Activated CD4-positive, alpha-beta T cell treated with anti-CD3 and anti-CD28 coated beads for 36 hours (primary cell): Measurements from ENCODE around the gene DUSP3. TPM values are rescaled to one million over a fixed set of nuclear protein-coding genes. Genes with fewer than 3 reads are reported as not detected.

ENCODE experiments used
- ATAC-seq: fragments of 200-7000 bp; cut with Tn5 transposase; one replicate; pipeline ENCODE4 v1.10.0; 2021; ENCODE audit warnings: mild to moderate bottlenecking, moderate library complexity
- CTCF ChIA-PET: fragments of 350-600 bp; sonication (Branson Sonifier 250); formaldehyde crosslinking; loops from one replicate; lab custom pipeline; 2021; ENCODE audit warnings: antibody characterized with exemption; lab: Charles Lee
- POLR2A ChIA-PET: fragments of 350-600 bp; sonication (Branson Sonifier 250); formaldehyde crosslinking; loops from one replicate; lab custom pipeline; 2021; ENCODE audit warnings: antibody characterized with exemption, inconsistent platforms; lab: Charles Lee
- DNase-seq: peaks from one replicate; pipeline ENCODE4 v3.0.0-alpha.2; 2020
- H3K27ac Mint-ChIP-seq: one replicate; pipeline ENCODE4 v1.8.0; 2021; ENCODE audit warnings: mixed read lengths
- H3K27me3 Mint-ChIP-seq: one replicate; pipeline ENCODE4 v1.8.0; 2021; ENCODE audit warnings: mixed read lengths
- H3K36me3 Mint-ChIP-seq: one replicate; pipeline ENCODE4 v1.8.0; 2021; ENCODE audit warnings: low read depth, mixed read lengths
- H3K4me1 Mint-ChIP-seq: one replicate; pipeline ENCODE4 v1.8.0; 2021; ENCODE audit warnings: mixed read lengths
- H3K4me3 Mint-ChIP-seq: one replicate; pipeline ENCODE4 v1.8.0; 2021; ENCODE audit warnings: mild to moderate bottlenecking, moderate library complexity, mixed read lengths
- H3K9me3 Mint-ChIP-seq: one replicate; pipeline ENCODE4 v1.8.0; 2021; ENCODE audit warnings: low read depth, mixed read lengths
- intact Hi-C, 2 experiments: fragments of 100-400 bp; cut with DNase I in 1 of 2; cut with micrococcal nuclease in 1 of 2; formaldehyde crosslinking; loops; one replicate each; pipeline versions ENCODE4 v1.14.2 to v1.15.1; 2022 to 2024; cut with DNase I, micrococcal nuclease
- total RNA-seq, 2 experiments: library from RNA; stranded (reverse); gene quantifications; one replicate each; pipeline ENCODE4 v1.2.3, GENCODE V29; 2021

Gene DUSP3
- total RNA-seq, 2 experiments from 2014 or later: 23.4 to 24.8 TPM

DNA sequence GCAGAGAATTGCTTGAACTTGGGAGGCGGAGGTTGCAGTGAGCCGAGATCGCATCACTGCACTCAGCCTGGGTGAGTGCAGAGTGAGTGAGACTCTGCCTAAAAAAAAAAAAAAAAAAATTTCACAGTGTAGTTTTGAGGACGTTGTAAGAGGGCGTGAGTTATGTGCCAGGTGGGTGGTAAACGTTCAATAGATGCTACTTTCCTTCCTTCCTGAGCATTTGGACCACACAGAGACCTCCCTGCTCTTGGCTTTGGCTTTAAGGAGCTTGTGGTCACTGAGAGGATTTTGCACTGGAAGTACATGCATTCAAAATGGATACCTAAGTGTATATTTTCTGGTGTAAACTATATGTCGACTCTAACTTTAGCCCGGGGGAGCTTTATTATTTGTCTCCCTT is 50.7 kb downstream of the DUSP3 start:
- POLR2A ChIA-PET: no interaction called here
- Mint-ChIP-seq H3K4me3 (no peak overlapping the region), H3K27me3 (no peaks in the 10 kb centered on the region), H3K27ac (no peak overlapping the region), H3K9me3 (no peaks in the 10 kb centered on the region), H3K4me1 (no peaks in the 10 kb centered on the region), H3K36me3 (no peaks in the 10 kb centered on the region)
- CTCF ChIA-PET: interaction anchor here (2.4 kb wide), 1 partner anchor 32 kb away, joined by 9 read pairs; no protein-coding TSS in a partner anchor
- ATAC-seq (no peak), DNase-seq (no peak)
- intact Hi-C loops: no loop called here

DNA sequence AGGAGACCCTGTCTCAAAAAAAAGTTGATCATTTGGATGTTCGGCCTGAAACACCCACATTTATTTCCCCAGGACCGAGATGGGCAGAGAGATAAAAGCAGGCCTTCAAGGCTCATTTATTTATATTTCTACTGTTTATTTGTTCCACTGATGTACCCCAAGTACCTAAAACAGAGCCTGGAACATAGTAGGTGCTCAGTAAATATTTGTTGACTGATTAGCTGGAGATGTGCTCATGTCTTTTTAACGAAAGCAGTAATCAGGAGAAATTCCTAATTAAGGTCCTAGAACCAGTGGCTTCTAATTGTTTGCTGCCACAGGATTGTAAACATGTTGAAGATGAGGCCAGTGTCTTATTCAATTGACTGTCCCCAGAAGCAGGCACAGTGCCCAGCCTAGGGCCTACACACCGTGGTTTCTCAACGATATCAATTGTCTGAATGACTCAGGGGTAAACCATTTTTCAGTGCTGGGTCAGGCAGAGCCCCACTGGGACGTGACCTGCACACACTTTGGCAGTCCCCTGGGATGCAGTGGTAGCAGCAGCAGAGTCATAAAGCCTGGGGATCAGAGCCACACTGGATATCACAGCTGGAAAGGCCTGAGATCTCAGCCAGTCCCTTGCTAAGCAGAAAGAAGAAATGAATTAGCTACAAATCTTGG is 54.9 kb downstream of the DUSP3 start:
- Mint-ChIP-seq H3K27me3 (no peaks in the 10 kb centered on the region), H3K4me1 (peaks cover 12% of the 10 kb centered on the region), H3K36me3 (no peaks in the 10 kb centered on the region), H3K27ac (no peak overlapping the region), H3K4me3 (no peak overlapping the region), H3K9me3 (no peaks in the 10 kb centered on the region)
- ATAC-seq (no peak), DNase-seq (no peak)
- ChIA-PET CTCF (interaction anchor here (0.6 to 1.3 kb wide), 3 partner anchors 9 to 43 kb away, joined by 3 to 11 read pairs (median 6); no protein-coding TSS in a partner anchor), POLR2A (no interaction called here)
- intact Hi-C loops: no loop called here

DNA sequence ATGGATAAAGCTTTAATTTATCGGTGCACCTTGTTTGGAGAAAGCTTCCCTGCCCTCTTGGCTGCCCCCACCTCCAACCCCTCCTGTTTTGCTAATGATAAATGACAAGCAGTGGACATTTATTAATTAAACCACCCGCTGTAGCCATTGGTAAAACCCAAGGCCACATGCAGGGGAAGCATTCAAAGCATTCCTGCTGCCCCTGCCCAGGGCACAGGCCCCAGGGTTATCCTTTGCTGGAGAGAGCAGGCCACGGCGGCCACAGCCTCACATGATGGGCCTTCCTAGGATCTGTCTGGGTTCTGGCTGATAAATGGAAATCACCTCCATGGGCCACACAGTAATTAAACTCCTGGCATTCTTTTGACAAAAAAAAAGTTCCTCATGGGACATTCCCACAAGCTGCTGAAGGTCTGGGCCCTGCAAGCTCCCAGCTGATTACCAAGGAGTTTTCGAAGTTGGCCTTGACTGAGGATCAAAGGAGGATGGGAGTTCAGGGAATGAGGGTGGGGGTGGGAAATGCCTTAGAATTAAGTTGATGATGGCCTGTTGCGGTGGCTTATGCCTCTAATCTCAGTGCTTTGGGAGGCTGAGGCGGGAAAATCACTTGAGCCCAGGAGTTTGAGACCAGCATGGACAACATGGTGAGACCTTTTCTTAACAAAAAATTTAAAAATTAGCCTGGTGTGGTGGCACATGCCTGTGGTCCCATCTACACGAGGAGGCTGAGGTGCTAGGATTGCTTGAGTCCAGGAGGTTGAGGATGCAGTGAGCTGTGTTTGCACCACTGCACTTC is 55.7 kb downstream of the DUSP3 start:
- Mint-ChIP-seq H3K9me3 (no peaks in the 10 kb centered on the region), H3K4me3 (no peak overlapping the region), H3K27me3 (peaks cover 2% of the 10 kb centered on the region), H3K27ac (no peak overlapping the region), H3K36me3 (no peaks in the 10 kb centered on the region), H3K4me1 (peaks cover 12% of the 10 kb centered on the region)
- ATAC-seq (no peak), DNase-seq (no peak)
- ChIA-PET POLR2A (interaction anchor here (0.6 kb wide), 1 partner anchor 18 kb away, joined by 12 read pairs; no protein-coding TSS in a partner anchor), CTCF (interaction anchor here (1.7 kb wide), 1 partner anchor 44 kb away, joined by 5 read pairs; no protein-coding TSS in a partner anchor)
- intact Hi-C loops: no loop called here

DNA sequence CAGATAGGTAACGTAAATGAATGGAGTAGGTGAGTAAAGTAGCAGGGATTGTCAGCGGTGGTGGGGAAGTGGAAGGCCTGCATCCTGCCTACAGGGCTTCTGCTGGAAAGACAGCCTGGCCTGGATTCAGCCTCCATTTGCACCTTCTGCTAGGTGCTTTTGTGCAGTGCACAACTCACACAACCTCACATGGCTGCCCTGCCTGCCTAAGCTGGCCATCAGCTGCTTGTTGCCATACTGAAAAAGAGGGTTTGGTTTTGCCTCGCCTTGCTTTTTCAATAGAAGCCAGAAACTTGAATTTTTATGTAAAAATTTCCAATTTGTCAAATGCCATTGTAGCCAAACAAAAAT is 56.5 kb downstream of the DUSP3 start:
- Mint-ChIP-seq H3K4me1 (peaks cover 12% of the 10 kb centered on the region), H3K36me3 (no peaks in the 10 kb centered on the region), H3K4me3 (no peak overlapping the region), H3K27me3 (peaks cover 2% of the 10 kb centered on the region), H3K27ac (no peak overlapping the region), H3K9me3 (no peaks in the 10 kb centered on the region)
- DNase-seq: no peak
- ChIA-PET POLR2A (no interaction called here), CTCF (interaction anchor here (1.7 kb wide), 1 partner anchor 44 kb away, joined by 5 read pairs; no protein-coding TSS in a partner anchor)
- intact Hi-C loops: no loop called here
- no peak for ATAC-seq

DNA sequence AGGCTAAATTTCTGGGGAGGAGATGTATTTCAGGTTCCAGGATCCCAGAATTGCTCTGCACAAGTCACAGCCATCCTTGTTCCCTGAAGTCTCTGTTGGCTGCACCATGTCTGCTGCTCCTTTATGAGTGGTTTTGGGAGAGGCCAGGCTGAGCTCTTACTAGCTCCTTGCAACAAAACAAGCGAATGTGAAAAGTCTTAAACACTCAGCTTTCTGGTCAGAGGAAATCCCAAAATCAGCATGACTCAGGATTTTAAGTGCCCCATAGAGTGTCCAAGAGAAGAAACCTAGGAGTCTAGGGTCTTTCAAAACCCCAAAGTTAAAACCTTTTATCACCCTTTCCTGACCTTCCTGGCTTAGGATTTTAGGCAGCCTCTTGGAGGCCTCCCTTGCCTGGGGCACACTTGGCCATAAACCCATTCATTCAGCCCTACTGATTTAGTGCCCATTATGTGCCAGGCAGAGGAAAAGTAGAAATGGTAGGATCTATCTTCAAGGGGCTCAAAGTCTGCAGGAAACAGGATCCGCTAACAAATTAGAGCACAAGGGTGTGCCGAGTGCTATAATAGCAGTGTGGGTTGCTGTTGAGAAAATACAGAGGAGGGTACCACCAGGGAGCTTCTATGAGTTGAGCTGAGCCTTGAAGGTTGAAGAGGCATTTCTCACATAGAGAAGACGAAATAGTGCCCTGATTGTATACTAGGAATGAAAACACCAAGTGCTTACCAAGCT is 57.1 kb downstream of the DUSP3 start:
- H3K36me3 Mint-ChIP-seq: no peaks in the 10 kb centered on the region
- CTCF ChIA-PET: interaction anchor here (0.6 to 1.7 kb wide), 3 partner anchors 45 to 143 kb away, joined by 3 to 5 read pairs (median 3); no protein-coding TSS in a partner anchor
- peak overlapping the region; percentile 84 for H3K27ac Mint-ChIP-seq
- ATAC-seq (no peak), DNase-seq (no peak)
- intact Hi-C loops: no loop called here
- H3K4me3 Mint-ChIP-seq: peak overlapping the region; percentile 78
- POLR2A ChIA-PET: no interaction called here
- peaks cover 12% of the 10 kb centered on the region for H3K4me1 Mint-ChIP-seq
- peaks cover 2% of the 10 kb centered on the region for H3K27me3 Mint-ChIP-seq
- no peaks in the 10 kb centered on the region for H3K9me3 Mint-ChIP-seq

DNA sequence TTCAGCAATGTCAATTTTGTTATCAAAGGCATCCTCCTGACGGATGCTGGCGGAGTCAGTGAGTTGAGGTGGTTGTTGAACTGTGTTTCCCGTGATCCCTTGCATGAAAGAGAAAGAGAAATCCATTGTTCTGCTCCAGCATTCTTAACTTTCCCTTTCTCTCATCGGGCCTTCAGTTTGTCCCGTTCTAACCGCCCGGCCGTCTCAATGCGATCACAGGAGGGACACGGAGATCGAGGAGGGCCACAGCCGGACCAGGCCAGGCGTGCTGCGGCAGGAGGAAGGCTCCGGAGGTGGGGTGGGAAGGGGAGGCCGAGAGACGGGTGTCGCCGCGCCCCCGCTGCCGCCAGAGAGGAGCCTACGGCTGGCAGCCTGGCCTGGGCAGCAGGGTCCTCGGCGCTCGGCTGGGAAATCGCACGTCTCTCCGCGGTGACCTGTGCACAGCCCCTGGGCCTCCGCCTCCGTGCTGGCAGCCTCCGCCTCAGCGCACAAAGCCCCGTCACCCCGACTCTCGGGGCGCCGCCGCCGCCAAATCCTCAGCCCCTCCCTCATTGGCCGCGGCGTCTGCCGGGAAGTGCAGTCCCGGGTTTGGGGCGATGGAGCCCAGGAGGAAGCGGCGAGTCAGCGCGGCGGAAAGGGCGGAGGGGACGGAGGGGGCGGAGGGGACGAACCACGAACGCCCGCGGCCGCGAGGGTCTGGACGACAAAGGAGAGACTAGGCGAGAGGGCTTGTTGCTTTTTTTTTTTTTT is 58.3 kb downstream of the DUSP3 start:
- intact Hi-C loops: loop anchor here in 1 of 2 experiments (1.0 kb wide), 3 partner anchors 59 to 174 kb away; partner anchors contain the start of gene ETV4
- peak overlapping the region; percentile 97 for H3K27ac Mint-ChIP-seq
- H3K27me3 Mint-ChIP-seq: peaks cover 2% of the 10 kb centered on the region
- DNase-seq: peak; percentile 88
- ChIA-PET CTCF (no interaction called here), POLR2A (interaction anchor here (0.8 kb wide), 1 partner anchor 111 kb away, joined by 4 read pairs; no protein-coding TSS in a partner anchor)
- ATAC-seq: peak; percentile 91
- no peaks in the 10 kb centered on the region for H3K9me3 Mint-ChIP-seq
- peak overlapping the region; percentile 78 for H3K4me3 Mint-ChIP-seq
- H3K36me3 Mint-ChIP-seq: no peaks in the 10 kb centered on the region
- H3K4me1 Mint-ChIP-seq: peaks cover 12% of the 10 kb centered on the region

DNA sequence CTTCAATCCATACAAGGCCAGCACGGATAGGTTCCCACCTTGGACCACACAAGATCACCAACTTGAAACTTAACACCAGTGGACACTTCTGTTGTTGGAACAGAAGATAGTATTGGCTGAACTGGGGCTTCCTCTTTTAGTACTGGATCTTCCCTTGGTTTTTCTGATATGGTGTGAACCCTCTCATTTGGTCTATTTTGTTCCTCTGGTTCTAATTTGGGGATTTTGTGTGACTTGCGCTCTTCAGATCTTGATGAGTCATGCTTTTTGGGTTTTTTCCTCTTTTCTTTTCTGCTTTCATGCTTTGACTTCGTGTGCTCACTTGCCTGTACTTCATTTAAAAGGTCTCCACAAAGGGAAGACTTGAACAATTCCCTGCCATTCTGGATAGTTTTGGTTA is 59.2 kb downstream of the DUSP3 start:
- CTCF ChIA-PET: no interaction called here
- intact Hi-C loops: no loop called here
- POLR2A ChIA-PET: interaction anchor here (0.8 kb wide), 1 partner anchor 110 kb away, joined by 4 read pairs; no protein-coding TSS in a partner anchor

DNA sequence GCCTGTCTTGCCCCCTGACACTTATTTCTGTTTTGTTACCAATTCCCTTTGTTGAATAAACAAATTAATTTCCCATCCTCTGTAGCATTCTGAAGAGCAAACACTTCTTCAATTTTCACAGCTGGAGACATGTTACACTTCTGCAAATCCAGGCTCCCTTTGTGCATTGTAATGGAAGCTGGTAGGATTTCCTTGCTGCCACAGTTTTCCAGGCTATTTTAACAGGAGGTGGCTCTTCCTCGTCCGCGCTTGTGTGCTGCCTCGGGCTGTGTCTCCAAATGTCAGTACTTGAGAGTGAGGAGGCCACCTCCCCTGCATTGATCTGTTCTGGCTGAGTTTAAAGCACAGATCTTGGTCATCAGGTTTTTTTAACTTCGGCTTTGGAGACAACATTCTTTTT is 60.2 kb downstream of the DUSP3 start:
- ATAC-seq (no peak), DNase-seq (no peak)
- CTCF ChIA-PET: interaction anchor here (1.1 to 1.3 kb wide), 2 partner anchors 25 to 41 kb away, joined by 3 to 4 read pairs; no protein-coding TSS in a partner anchor
- Mint-ChIP-seq H3K36me3 (no peaks in the 10 kb centered on the region), H3K27ac (no peak overlapping the region), H3K4me1 (peaks cover 19% of the 10 kb centered on the region), H3K9me3 (no peaks in the 10 kb centered on the region), H3K4me3 (no peak overlapping the region), H3K27me3 (peaks cover 15% of the 10 kb centered on the region)
- intact Hi-C loops: no loop called here
- POLR2A ChIA-PET: no interaction called here

More for the DNA sequence above, 59.2 kb downstream of the DUSP3 start:
- no peaks in the 10 kb centered on the region for H3K36me3 Mint-ChIP-seq
- H3K27ac Mint-ChIP-seq: peak overlapping the region; percentile 97
- H3K9me3 Mint-ChIP-seq: no peaks in the 10 kb centered on the region
- peaks cover 13% of the 10 kb centered on the region for H3K4me1 Mint-ChIP-seq
- peaks cover 9% of the 10 kb centered on the region for H3K27me3 Mint-ChIP-seq
- peak; percentile 34 for ATAC-seq
- peak overlapping the region; percentile 78 for H3K4me3 Mint-ChIP-seq
- DNase-seq: no peak

DNA sequence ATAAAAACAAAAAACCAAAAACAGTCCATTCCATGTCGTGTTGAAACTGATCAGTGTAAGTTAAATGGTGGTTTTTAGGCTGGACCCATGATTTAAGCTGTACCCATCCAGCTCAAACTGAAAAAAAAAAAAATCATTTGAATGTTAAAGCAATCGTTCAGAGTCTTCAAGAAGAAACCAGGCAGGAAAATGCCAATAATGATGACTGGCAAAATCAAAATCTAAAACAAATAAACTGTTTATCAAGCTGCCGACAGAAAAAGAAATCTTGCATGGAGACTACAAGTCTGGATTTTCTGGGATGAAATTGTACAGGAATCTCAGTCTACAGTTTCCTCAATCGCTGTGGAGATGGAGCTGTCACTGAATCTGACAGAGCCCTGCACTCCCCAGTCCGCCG is 60.9 kb downstream of the DUSP3 start:
- ChIA-PET POLR2A (interaction anchor here (0.7 kb wide), 1 partner anchor 357 kb away, joined by 3 read pairs; no protein-coding TSS in a partner anchor), CTCF (interaction anchor here (1.0 to 1.3 kb wide), 3 partner anchors 21 to 42 kb away, joined by 3 to 4 read pairs (median 4); no protein-coding TSS in a partner anchor)
- Mint-ChIP-seq H3K4me3 (no peak overlapping the region), H3K9me3 (no peaks in the 10 kb centered on the region), H3K27ac (no peak overlapping the region), H3K4me1 (peaks cover 24% of the 10 kb centered on the region), H3K27me3 (peaks cover 20% of the 10 kb centered on the region), H3K36me3 (no peaks in the 10 kb centered on the region)
- no peak for ATAC-seq
- intact Hi-C loops: no loop called here
- no peak for DNase-seq
